ENCODE measurements around the gene RELN. TPM values are rescaled to one million over a fixed set of nuclear protein-coding genes. Genes with fewer than 3 reads are reported as not detected.

Gene RELN
- polyA plus RNA-seq, 1 donor (not counting 4 experiments of a cell fraction or from before 2014, with no cell fraction given) = not detected

- H2AFZ ChIP-seq (ENCODE audit: control insufficient read depth, low read length) = no peak overlapping the region
- no peaks in the 10 kb centered on the region for H3K27me3 ChIP-seq (ENCODE audit: control insufficient read depth, extremely low read depth, insufficient read depth, low read length)
- H3K36me3 ChIP-seq (ENCODE audit: control insufficient read depth in 2 of 2, extremely low read depth in 1 of 2, insufficient read depth in 2 of 2, low read length in 2 of 2) = no peaks in the 10 kb centered on the region
- no peaks in the 10 kb centered on the region for H3K79me2 ChIP-seq (ENCODE audit: control insufficient read depth, insufficient read depth, low read length)
- no peak overlapping the region for H3K4me2 ChIP-seq (ENCODE audit: control insufficient read depth, extremely low read depth, insufficient read depth, low read depth, low read length)
- no peaks in the 10 kb centered on the region for H3K9me3 ChIP-seq (ENCODE audit: control insufficient read depth, low read depth, low read length)
- no peak overlapping the region for H3K4me3 ChIP-seq (ENCODE audit: control insufficient read depth in 2 of 3, extremely low read depth in 1 of 3, insufficient read depth in 2 of 3, low read depth in 1 of 3, low read length in 3 of 3)
- no peaks in the 10 kb centered on the region for H3K4me1 ChIP-seq (ENCODE audit: control insufficient read depth, extremely low read depth, insufficient read depth, low read length)
- DNase-seq (ENCODE audit: low read depth, low spot score) = no peak
- H3K9me1 ChIP-seq (ENCODE audit: control insufficient read depth, extremely low read depth, insufficient read depth, low read length) = no peaks in the 10 kb centered on the region
- dilution Hi-C loops (cut with MboI; ENCODE audit: extremely low pct_ligation_motif_present, low sequenced_read_pairs) = no loop called here
- no peak overlapping the region for H3K9ac ChIP-seq (ENCODE audit: control insufficient read depth, extremely low read depth, insufficient read depth, low read length)
- TF ChIP-seq, protein P1, sequence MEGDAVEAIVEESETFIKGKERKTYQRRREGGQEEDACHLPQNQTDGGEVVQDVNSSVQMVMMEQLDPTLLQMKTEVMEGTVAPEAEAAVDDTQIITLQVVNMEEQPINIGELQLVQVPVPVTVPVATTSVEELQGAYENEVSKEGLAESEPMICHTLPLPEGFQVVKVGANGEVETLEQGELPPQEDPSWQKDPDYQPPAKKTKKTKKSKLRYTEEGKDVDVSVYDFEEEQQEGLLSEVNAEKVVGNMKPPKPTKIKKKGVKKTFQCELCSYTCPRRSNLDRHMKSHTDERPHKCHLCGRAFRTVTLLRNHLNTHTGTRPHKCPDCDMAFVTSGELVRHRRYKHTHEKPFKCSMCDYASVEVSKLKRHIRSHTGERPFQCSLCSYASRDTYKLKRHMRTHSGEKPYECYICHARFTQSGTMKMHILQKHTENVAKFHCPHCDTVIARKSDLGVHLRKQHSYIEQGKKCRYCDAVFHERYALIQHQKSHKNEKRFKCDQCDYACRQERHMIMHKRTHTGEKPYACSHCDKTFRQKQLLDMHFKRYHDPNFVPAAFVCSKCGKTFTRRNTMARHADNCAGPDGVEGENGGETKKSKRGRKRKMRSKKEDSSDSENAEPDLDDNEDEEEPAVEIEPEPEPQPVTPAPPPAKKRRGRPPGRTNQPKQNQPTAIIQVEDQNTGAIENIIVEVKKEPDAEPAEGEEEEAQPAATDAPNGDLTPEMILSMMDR (optimal IDR thresholded peaks at IDR 0.05 in 1 of 3, IDR thresholded peaks at IDR 0.05 in 1 of 3, conservative IDR thresholded peaks at IDR 0.05 in 1 of 3; ENCODE audit: extremely low read depth in 1 of 3, insufficient read depth in 2 of 3, low read length in 3 of 3) = no peak
- no peak for TF ChIP-seq EZH2 (IDR thresholded peaks at IDR 0.05; ENCODE audit: low read length)
- H3K27ac ChIP-seq (ENCODE audit: control insufficient read depth, insufficient read depth, low read length) = no peak overlapping the region
- no peak for FAIRE-seq
- H4K20me1 ChIP-seq (ENCODE audit: control insufficient read depth, extremely low read depth, insufficient read depth, low read length) = no peaks in the 10 kb centered on the region
Observed at GRCh38 chr7:104017001-104017400, 27.5 kb upstream of the RELN start.

GRCh38 chr7:104012835-104013234, 23.4 kb upstream of the RELN start:
- no peaks in the 10 kb centered on the region for H3K9me1 ChIP-seq (ENCODE audit: control insufficient read depth, extremely low read depth, insufficient read depth, low read length)
- FAIRE-seq (no peak), DNase-seq (ENCODE audit: low read depth, low spot score) (no peak)
- no peak overlapping the region for H3K4me3 ChIP-seq (ENCODE audit: control insufficient read depth in 2 of 3, extremely low read depth in 1 of 3, insufficient read depth in 2 of 3, low read depth in 1 of 3, low read length in 3 of 3)
- H4K20me1 ChIP-seq (ENCODE audit: control insufficient read depth, extremely low read depth, insufficient read depth, low read length) = no peaks in the 10 kb centered on the region
- H3K4me1 ChIP-seq (ENCODE audit: control insufficient read depth, extremely low read depth, insufficient read depth, low read length) = no peaks in the 10 kb centered on the region
- TF ChIP-seq EZH2 (IDR thresholded peaks at IDR 0.05; ENCODE audit: low read length) = no peak
- TF ChIP-seq, protein P1 (optimal IDR thresholded peaks at IDR 0.05 in 1 of 3, IDR thresholded peaks at IDR 0.05 in 1 of 3, conservative IDR thresholded peaks at IDR 0.05 in 1 of 3; ENCODE audit: extremely low read depth in 1 of 3, insufficient read depth in 2 of 3, low read length in 3 of 3) = no peak
- H3K27me3 ChIP-seq (ENCODE audit: control insufficient read depth, extremely low read depth, insufficient read depth, low read length) = no peaks in the 10 kb centered on the region
- no peaks in the 10 kb centered on the region for H3K79me2 ChIP-seq (ENCODE audit: control insufficient read depth, insufficient read depth, low read length)
- H3K9me3 ChIP-seq (ENCODE audit: control insufficient read depth, low read depth, low read length) = no peaks in the 10 kb centered on the region
- no peak overlapping the region for H3K4me2 ChIP-seq (ENCODE audit: control insufficient read depth, extremely low read depth, insufficient read depth, low read depth, low read length)
- dilution Hi-C loops (cut with MboI; ENCODE audit: extremely low pct_ligation_motif_present, low sequenced_read_pairs) = no loop called here
- no peak overlapping the region for H3K27ac ChIP-seq (ENCODE audit: control insufficient read depth, insufficient read depth, low read length)
- H3K9ac ChIP-seq (ENCODE audit: control insufficient read depth, extremely low read depth, insufficient read depth, low read length) = no peak overlapping the region
- no peak overlapping the region for H2AFZ ChIP-seq (ENCODE audit: control insufficient read depth, low read length)
- no peaks in the 10 kb centered on the region for H3K36me3 ChIP-seq (ENCODE audit: control insufficient read depth in 2 of 2, extremely low read depth in 1 of 2, insufficient read depth in 2 of 2, low read length in 2 of 2)

Data from keratinocyte (primary cell).